A549 (cell line): ENCODE measurements around the gene GOLPH3. TPM values are rescaled to one million over a fixed set of nuclear protein-coding genes. Genes with fewer than 3 reads are reported as not detected.
"Not testable (repeated sequence)": the region's sequence is repeated elsewhere in the genome, so short reads cannot be mapped to it uniquely, and the experiment has no call there.

ENCODE experiments used
- ATAC-seq, 2 experiments: fragments of 200-7000 bp in 1 of 2; fragments of >200 bp in 1 of 2; cut with Nextera tagmentation in 1 of 2; cut with Tn5 transposase in 1 of 2; 3 replicates each; pipeline versions ENCODE4 v1.8.0 to v1.9.1; 2018 to 2020; ENCODE audit warnings: mild to moderate bottlenecking in 1 of 2, moderate library complexity in 1 of 2
- CTCF ChIA-PET: fragments of 300-600 bp; sonication (Branson Sonifier 250); formaldehyde crosslinking; extraction: SDS; loops from one replicate; lab custom pipeline; 2021; ENCODE audit warnings: antibody characterized with exemption, inconsistent platforms; lab: Yijun Ruan, JAX
- POLR2A ChIA-PET: fragments of 350-600 bp; formaldehyde crosslinking; extraction: SDS; loops from one replicate; lab custom pipeline; 2021; ENCODE audit warnings: antibody characterized with exemption, inconsistent platforms; lab: Yijun Ruan, JAX
- DNase-seq, 2 experiments: peaks; one replicate each; pipeline versions ENCODE4 v3.0.0 to v3.0.0-alpha.2; 2011 to 2016; ENCODE audit warnings: low read depth in 1 of 2, low spot score in 1 of 2
- FAIRE-seq: peaks from 2 replicates; lab custom pipeline; 2011; peaks lifted over from hg19 to GRCh38; lab: Jason Lieb, UNC
- H3K27ac ChIP-seq, 2 experiments: fragments of >200 bp; sonication (Bioruptor Twin); formaldehyde crosslinking; 3 replicates each; pipeline ENCODE4 v1.5.1; 2016 to 2017
- H3K4me1 ChIP-seq: fragments of >200 bp; sonication (Bioruptor Twin); formaldehyde crosslinking; 3 replicates; pipeline ENCODE4 v1.6.1; 2016
- H3K4me2 ChIP-seq: fragments of >200 bp; sonication (Bioruptor Twin); formaldehyde crosslinking; 3 replicates; pipeline ENCODE4 v1.6.1; 2016
- H3K4me3 ChIP-seq: fragments of >200 bp; sonication (Bioruptor Twin); formaldehyde crosslinking; 3 replicates; pipeline ENCODE4 v1.5.1; 2016
- H3K9me3 ChIP-seq: fragments of >200 bp; sonication (Bioruptor Twin); formaldehyde crosslinking; 3 replicates; pipeline ENCODE4 v1.6.1; 2016
- BCL3 ChIP-seq: fragments of >200 bp; sonication (Bioruptor Twin); formaldehyde crosslinking; IDR thresholded peaks from 3 replicates; pipeline ENCODE4 v1.6.1; 2016
- CBX2 ChIP-seq: fragments of 200-600 bp; sonication (generic); IDR thresholded peaks from 2 replicates; pipeline ENCODE4 v1.6.1; 2016; ENCODE audit warnings: low read depth, mild to moderate bottlenecking, borderline replicate concordance
- EHMT2 ChIP-seq: fragments of 200-600 bp; sonication (generic); IDR thresholded peaks from 2 replicates; pipeline ENCODE4 v1.6.1; 2016; ENCODE audit warnings: antibody characterized with exemption, low read depth, mild to moderate bottlenecking, moderate library complexity
- EP300 ChIP-seq, 2 experiments: fragments of >200 bp; sonication (Bioruptor Twin); formaldehyde crosslinking; IDR thresholded peaks; 2 replicates in 1 of 2; 3 replicates in 1 of 2; pipeline ENCODE4 v1.6.1; 2016 to 2017
- FOSB ChIP-seq: fragments of 250-450 bp; sonication (Bioruptor Pico); IDR thresholded peaks from 2 replicates; pipeline ENCODE4 v1.5.0; 2020; ENCODE audit warnings: mild to moderate bottlenecking, moderate library complexity
- FOXS1 ChIP-seq: fragments of 250-450 bp; sonication (Bioruptor Pico); IDR thresholded peaks from 2 replicates; pipeline ENCODE4 v1.5.0; 2020; ENCODE audit warnings: mild to moderate bottlenecking, moderate library complexity
- GATA3 ChIP-seq: IDR thresholded peaks from 2 replicates; pipeline ENCODE4 v1.6.1; 2012; ENCODE audit warnings: borderline replicate concordance
- HMGXB4 ChIP-seq: fragments of 250-450 bp; sonication (Bioruptor Pico); IDR thresholded peaks from 2 replicates; pipeline ENCODE4 v1.5.0; 2021; ENCODE audit warnings: mild to moderate bottlenecking, moderate library complexity, borderline replicate concordance
- JUN ChIP-seq, 2 experiments: fragments of >200 bp; sonication (Bioruptor Twin); formaldehyde crosslinking; IDR thresholded peaks; 2 replicates in 1 of 2; 3 replicates in 1 of 2; pipeline ENCODE4 v1.6.1; 2016 to 2017
- JUNB ChIP-seq: fragments of >200 bp; sonication (Bioruptor Twin); formaldehyde crosslinking; IDR thresholded peaks from 2 replicates; pipeline ENCODE4 v1.6.1; 2016
- MAFK ChIP-seq: fragments of 450-650 bp; IDR thresholded peaks from 2 replicates; pipeline ENCODE4 v1.6.1; 2014; ENCODE audit not compliant: partially characterized antibody
- MAZ ChIP-seq: fragments of 150-350 bp; IDR thresholded peaks from 2 replicates; pipeline ENCODE4 v1.6.1; 2014; ENCODE audit warnings: antibody characterized with exemption, low read depth, low read length, borderline replicate concordance
- NPAS2 ChIP-seq: fragments of 250-450 bp; sonication (Bioruptor Pico); IDR thresholded peaks from 2 replicates; pipeline ENCODE4 v1.8.0; 2022; ENCODE audit warnings: mild to moderate bottlenecking, moderate library complexity, borderline replicate concordance
- PBX3 ChIP-seq: IDR thresholded peaks from 2 replicates; pipeline ENCODE4 v1.6.1; 2012
- RAD21 ChIP-seq, 2 experiments: fragments of >200 bp in 1 of 2; sonication (Bioruptor Twin) in 1 of 2; formaldehyde crosslinking in 1 of 2; IDR thresholded peaks in 1 of 2; conservative IDR thresholded peaks in 1 of 2; 2 replicates in 1 of 2; 3 replicates in 1 of 2; pipeline ENCODE4 v1.6.1; 2012 to 2018; ENCODE audit warnings: inconsistent platforms in 1 of 2
- REST ChIP-seq: fragments of 200-600 bp; sonication (generic); IDR thresholded peaks from 2 replicates; pipeline ENCODE4 v1.6.1; 2016; ENCODE audit warnings: antibody characterized with exemption, mild to moderate bottlenecking, moderate library complexity
- RFX5 ChIP-seq: fragments of 450-650 bp; IDR thresholded peaks from 2 replicates; pipeline ENCODE4 v1.7.1; 2014; ENCODE audit warnings: antibody characterized with exemption, mild to moderate bottlenecking, moderate library complexity
- SREBF2 ChIP-seq: fragments of 450-650 bp; IDR thresholded peaks from 2 replicates; pipeline ENCODE4 v1.6.1; 2014; ENCODE audit warnings: mild to moderate bottlenecking, moderate library complexity
- TFCP2L1 ChIP-seq: fragments of 250-450 bp; sonication (Bioruptor Pico); IDR thresholded peaks from 2 replicates; pipeline ENCODE4 v1.5.0; 2021; ENCODE audit warnings: mild to moderate bottlenecking
- TP53 ChIP-seq: fragments of 250-450 bp; sonication (Bioruptor Pico); IDR thresholded peaks from 2 replicates; pipeline ENCODE4 v1.5.0; 2021; ENCODE audit warnings: mild to moderate bottlenecking, moderate library complexity
- ZSCAN20 ChIP-seq: fragments of 250-450 bp; sonication (Bioruptor Pico); IDR thresholded peaks from 2 replicates; pipeline ENCODE4 v1.8.0; 2022; ENCODE audit warnings: mild to moderate bottlenecking, moderate library complexity
- WGBS: methylation state at CpG from one replicate; pipeline ENCODE4 v1.1.6; 2017; ENCODE audit errors: missing lambda C conversion rate; 5-methylcytosine and 5-hydroxymethylcytosine counted together
- polyA plus RNA-seq, 4 experiments: library from polyadenylated mRNA; depleted of rRNA in 3 of 4; stranded (reverse); fragments of >200 nt; fragmentation: RNase III in 1 of 4; extraction: RNeasy Plus Mini Kit Qiagen cat#74134 plus additional on column Dnase treatment in 1 of 4; gene quantifications; 2 replicates in 3 of 4; 3 replicates in 1 of 4; pipeline ENCODE4 v1.2.3, GENCODE V29; 2011 to 2017

GOLPH3 gene
- polyA plus RNA-seq, 2 of the 4 experiments (the other 2 are of a cell fraction) = 57.8 to 78.7 TPM

GRCh38 chr5:32210151-32210550 is 36.0 kb upstream of the GOLPH3 start:
- Histone ChIP-seq H3K4me2 (no peak overlapping the region), H3K4me1 (peaks cover 14% of the 10 kb centered on the region; the same call in 2 of the 3 replicates), H3K27ac (no peak overlapping the region), H3K4me3 (no peak overlapping the region), H3K9me3 (no peaks in the 10 kb centered on the region)
- FAIRE-seq = no peak
- ATAC-seq = no peak
- CTCF ChIA-PET = interaction anchor here (1.0 kb wide), 1 partner anchor 120 kb away, joined by 3 read pairs; no protein-coding TSS in a partner anchor
- WGBS = 84% methylated on average over 3 of the region's 3 CpGs
- POLR2A ChIA-PET = no interaction called here
- TF ChIP-seq FOXS1 (CRISPR knock-in tag) (no peak), JUN (IDR thresholded peaks at IDR 0.05) (no peak), REST (no peak), JUNB (no peak), NPAS2 (no peak), EHMT2 (no peak), TFCP2L1 (no peak), CBX2 (no peak), BCL3 (no peak), SREBF2 (no peak), MAZ (no peak), EP300 (IDR thresholded peaks at IDR 0.05) (no peak), RAD21 (conservative IDR thresholded peaks at IDR 0.05 in 1 of 2, IDR thresholded peaks at IDR 0.05 in 1 of 2) (no peak), HMGXB4 (CRISPR knock-in tag) (no peak), GATA3 (no peak), FOSB (no peak), MAFK (no peak)
- no peak for DNase-seq

- FAIRE-seq, H3K27ac ChIP-seq, CTCF ChIA-PET, ATAC-seq, H3K4me3 ChIP-seq, H3K4me2 ChIP-seq, POLR2A ChIA-PET, H3K9me3 ChIP-seq, DNase-seq: not testable (repeated sequence)
- H3K4me1 ChIP-seq = peaks cover 14% of the 10 kb centered on the region; the same call in 2 of the 3 replicates
- no CpG with 5 or more reads among the region's 31 CpGs for WGBS
These were observed 34.7 kb upstream of the GOLPH3 start for GRCh38 chr5:32208837-32209236.

- Histone ChIP-seq H3K4me1 (peaks cover 17% of the 10 kb centered on the region; the same call in 2 of the 3 replicates), H3K9me3 (no peaks in the 10 kb centered on the region), H3K27ac (peak overlapping the region in 1 of 2 experiments; percentile 14; a peak in 1 of 6 replicates), H3K4me2 (no peak overlapping the region), H3K4me3 (no peak overlapping the region)
- DNase-seq = no peak
- 91% methylated on average over 4 of the region's 4 CpGs for whole genome bisulfite sequencing
- ChIA-PET CTCF (interaction anchor here (1.2 to 1.7 kb wide), 2 partner anchors 25 to 122 kb away, joined by 4 to 7 read pairs; no protein-coding TSS in a partner anchor), POLR2A (no interaction called here)
- no peak for FAIRE-seq
- peak in 1 of 2 experiments; percentile 44; a peak in 3 of 6 replicates for ATAC-seq
- TF ChIP-seq PBX3 = no peak
- TF ChIP-seq TP53 = no peak
- no peak for TF ChIP-seq ZSCAN20 (CRISPR knock-in tag)
- no peak for TF ChIP-seq RFX5
- TF ChIP-seq REST = no peak
These were observed 33.2 kb upstream of the GOLPH3 start for GRCh38 chr5:32207355-32207634.
